SK-N-SH treated with all-trans-retinoic acid at 6 μM for 48 hours (cell line): ENCODE data around the gene AGO4.

Source experiments
- ATAC-seq: fragments of 200-7000 bp; cut with Tn5 transposase; 3 replicates; pipeline ENCODE4 v1.9.1; 2020; ENCODE audit warnings: mild to moderate bottlenecking, moderate library complexity
- BACH2 ChIP-seq: fragments of 250-450 bp; sonication (Bioruptor Pico); IDR thresholded peaks from 2 replicates; pipeline ENCODE4 v1.9.0; 2021; ENCODE audit warnings: mild to moderate bottlenecking, borderline replicate concordance
- CREB5 ChIP-seq: fragments of 250-450 bp; sonication (Bioruptor Pico); IDR thresholded peaks from 2 replicates; pipeline ENCODE4 v1.5.1; 2020; ENCODE audit warnings: low read depth, mild to moderate bottlenecking, moderate library complexity
- CSRNP3 ChIP-seq: fragments of 250-450 bp; sonication (Bioruptor Pico); IDR thresholded peaks from 2 replicates; pipeline ENCODE4 v1.5.1; 2021; ENCODE audit warnings: mild to moderate bottlenecking, moderate library complexity
- ESRRG ChIP-seq: fragments of 250-450 bp; sonication (Bioruptor Pico); IDR thresholded peaks from 2 replicates; pipeline ENCODE4 v1.6.1; 2021; ENCODE audit warnings: mild to moderate bottlenecking
- GLIS3 ChIP-seq: fragments of 250-450 bp; sonication (Bioruptor Pico); IDR thresholded peaks from 2 replicates; pipeline ENCODE4 v1.5.0; 2020; ENCODE audit warnings: mild to moderate bottlenecking, moderate library complexity
- ISL1 ChIP-seq: fragments of 250-450 bp; sonication (Bioruptor Pico); IDR thresholded peaks from 2 replicates; pipeline ENCODE4 v2.1.2; 2022; ENCODE audit warnings: mild to moderate bottlenecking, moderate library complexity
- OSR1 ChIP-seq: fragments of 250-450 bp; sonication (Bioruptor Pico); IDR thresholded peaks from 2 replicates; pipeline ENCODE4 v1.8.0; 2022; ENCODE audit warnings: moderate library complexity, mild to moderate bottlenecking, inconsistent platforms
- PATZ1 ChIP-seq: fragments of 250-450 bp; sonication (Bioruptor Pico); IDR thresholded peaks from 2 replicates; pipeline ENCODE4 v1.8.0; 2020; ENCODE audit warnings: mild to moderate bottlenecking, moderate library complexity, borderline replicate concordance
- POU6F1 ChIP-seq: fragments of 250-450 bp; sonication (Bioruptor Pico); IDR thresholded peaks from 2 replicates; pipeline ENCODE4 v1.8.0; 2021; ENCODE audit warnings: low read depth, mild to moderate bottlenecking, moderate library complexity, borderline replicate concordance
- PPARA ChIP-seq: fragments of 250-450 bp; sonication (Bioruptor Pico); IDR thresholded peaks from 2 replicates; pipeline ENCODE4 v1.5.0; 2020; ENCODE audit warnings: mild to moderate bottlenecking, borderline replicate concordance
- RARB ChIP-seq: fragments of 250-450 bp; sonication (Bioruptor Pico); IDR thresholded peaks from 2 replicates; pipeline ENCODE4 v1.8.0; 2021; ENCODE audit warnings: mild to moderate bottlenecking, moderate library complexity
- SNAI2 ChIP-seq: fragments of 250-450 bp; sonication (Bioruptor Pico); IDR thresholded peaks from 2 replicates; pipeline ENCODE4 v1.5.0; 2020; ENCODE audit warnings: mild to moderate bottlenecking, moderate library complexity
- TOX ChIP-seq: fragments of 250-450 bp; sonication (Bioruptor Pico); IDR thresholded peaks from 2 replicates; pipeline ENCODE4 v1.8.0; 2021; ENCODE audit warnings: mild to moderate bottlenecking, moderate library complexity, borderline replicate concordance
- TSHZ2 ChIP-seq: fragments of 250-450 bp; sonication (Bioruptor Pico); IDR thresholded peaks from 2 replicates; pipeline ENCODE4 v1.5.0; 2020; ENCODE audit warnings: mild to moderate bottlenecking, moderate library complexity
- ZC3H10 ChIP-seq: fragments of 250-450 bp; sonication (Bioruptor Pico); IDR thresholded peaks from 2 replicates; pipeline ENCODE4 v1.5.1; 2021; ENCODE audit warnings: mild to moderate bottlenecking, moderate library complexity
- ZFP3 ChIP-seq: fragments of 250-450 bp; sonication (Bioruptor Pico); IDR thresholded peaks from 2 replicates; pipeline ENCODE4 v1.5.0; 2020; ENCODE audit warnings: mild to moderate bottlenecking, moderate library complexity
- ZFP30 ChIP-seq: fragments of 450-650 bp; formaldehyde crosslinking; IDR thresholded peaks from 2 replicates; pipeline ENCODE4 v1.5.0; 2022; ENCODE audit warnings: mild to moderate bottlenecking, moderate library complexity
- ZNF70 ChIP-seq: fragments of 450-650 bp; formaldehyde crosslinking; IDR thresholded peaks from 2 replicates; pipeline ENCODE4 v1.5.0; 2020; ENCODE audit warnings: mild to moderate bottlenecking, moderate library complexity
- ZNF8 ChIP-seq: fragments of 450-650 bp; formaldehyde crosslinking; IDR thresholded peaks from 2 replicates; pipeline ENCODE4 v1.5.0; 2020; ENCODE audit warnings: mild to moderate bottlenecking, moderate library complexity

Gene AGO4

GRCh38 chr1:35884934-35885333 lies 77.1 kb downstream of the AGO4 start (continued):
- TF ChIP-seq CREB5 (CRISPR knock-in tag) (no peak), ZFP3 (no peak), GLIS3 (CRISPR knock-in tag) (no peak)

GRCh38 chr1:35885961-35886558 lies 78.2 kb downstream of the AGO4 start:
- no peak for ATAC-seq
- TF ChIP-seq ZNF8 (CRISPR knock-in tag), result no peak
- TF ChIP-seq TSHZ2 (CRISPR knock-in tag), result no peak
- no peak for TF ChIP-seq OSR1 (CRISPR knock-in tag)
- no peak for TF ChIP-seq POU6F1 (CRISPR knock-in tag)
- no peak for TF ChIP-seq SNAI2 (CRISPR knock-in tag)
- TF ChIP-seq ESRRG, result no peak
- no peak for TF ChIP-seq PATZ1 (CRISPR knock-in tag)
- TF ChIP-seq CSRNP3 (CRISPR knock-in tag), result no peak
- no peak for TF ChIP-seq TOX (CRISPR knock-in tag)
- TF ChIP-seq ZFP30, result no peak
- TF ChIP-seq CREB5 (CRISPR knock-in tag), result no peak
- TF ChIP-seq BACH2 (CRISPR knock-in tag), result no peak
- TF ChIP-seq PPARA (CRISPR knock-in tag), result no peak
- TF ChIP-seq RARB (CRISPR knock-in tag), result no peak
- no peak for TF ChIP-seq ISL1 (CRISPR knock-in tag)
- TF ChIP-seq ZC3H10 (CRISPR knock-in tag), result no peak
- no peak for TF ChIP-seq ZNF70 (CRISPR knock-in tag)
